Measurements from ENCODE around the gene MFAP2.

The MFAP2 gene

DNA sequence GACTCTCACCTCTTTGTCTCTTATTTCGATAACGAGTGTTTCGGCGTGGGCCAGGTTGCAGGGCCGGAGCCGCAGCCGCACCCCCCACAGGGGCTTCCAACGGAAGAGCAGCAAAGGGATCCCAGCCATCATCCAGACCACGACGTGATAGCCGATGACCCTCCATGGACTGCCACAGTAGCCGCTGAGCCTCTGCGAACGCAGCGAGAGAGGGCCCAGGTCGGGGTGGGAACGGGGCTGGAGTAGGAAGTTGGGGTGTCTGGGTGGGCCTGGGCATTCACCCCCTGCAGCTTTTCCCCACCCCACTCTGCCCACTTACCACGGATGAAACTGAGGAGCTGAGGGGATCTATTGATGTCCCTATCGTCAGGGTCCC is 24.9 kb upstream of the MFAP2 start:
- TF ChIP-seq POLR2A (IDR thresholded peaks at IDR 0.05; ENCODE audit: low read depth, low read length) (no peak), POLR2AphosphoS5 (IDR thresholded peaks at IDR 0.05; ENCODE audit: low read depth, low read length) (no peak), TAF1 (IDR thresholded peaks at IDR 0.05; ENCODE audit: borderline replicate concordance, low read depth, low read length) (no peak)
- no peak for FAIRE-seq

DNA sequence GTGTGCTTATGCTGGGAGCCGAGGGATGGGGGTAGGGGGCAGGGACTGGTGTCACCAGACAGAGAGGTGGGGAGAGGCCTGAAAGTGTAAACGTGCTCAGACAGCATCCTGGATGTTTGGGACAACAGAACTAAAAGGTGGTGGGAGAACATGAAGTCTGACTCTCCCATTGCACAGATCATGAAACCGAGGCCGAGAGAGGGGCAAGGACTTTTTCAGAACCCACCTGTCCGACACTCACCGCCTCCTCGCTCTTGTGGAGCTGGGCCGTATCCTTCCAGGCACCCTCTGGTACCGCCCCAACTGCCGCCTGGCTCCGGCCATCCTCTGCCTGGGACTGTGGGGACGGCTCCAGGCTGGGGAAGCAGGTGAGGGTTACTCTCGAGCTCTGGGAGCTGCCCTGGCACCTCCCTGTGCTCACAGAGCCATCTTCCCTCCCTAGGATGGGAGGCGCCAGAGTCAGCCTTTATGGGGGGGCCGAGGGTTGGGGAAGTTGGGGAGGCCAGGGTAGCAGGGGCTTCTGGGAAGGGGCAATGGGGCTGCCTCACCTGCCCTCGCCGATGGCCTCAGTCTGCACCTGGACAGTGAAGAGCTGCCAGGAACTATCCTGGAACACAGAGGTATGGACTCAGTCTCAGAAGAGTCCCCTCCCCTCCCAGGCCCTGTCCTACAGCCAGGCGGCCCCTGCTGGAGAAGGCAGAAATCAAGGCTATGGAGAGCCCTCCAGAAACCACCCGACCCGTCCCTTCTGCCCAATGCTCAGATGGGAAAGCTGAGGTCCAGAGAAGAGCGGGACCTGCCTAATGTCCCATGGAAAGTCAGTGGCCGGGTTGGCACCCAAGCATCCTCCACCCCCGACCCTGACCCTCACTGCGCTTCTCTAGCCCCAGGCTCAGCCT is 24.3 kb upstream of the MFAP2 start:
- DNase-seq (ENCODE audit: insufficient read length) (no peak), FAIRE-seq (no peak)
- no peak for TF ChIP-seq POLR2A (IDR thresholded peaks at IDR 0.05; ENCODE audit: low read depth, low read length)
- no peak for TF ChIP-seq POLR2AphosphoS5 (IDR thresholded peaks at IDR 0.05; ENCODE audit: low read depth, low read length)
- no peak for TF ChIP-seq TAF1 (IDR thresholded peaks at IDR 0.05; ENCODE audit: borderline replicate concordance, low read depth, low read length)

More for the DNA sequence above, 24.9 kb upstream of the MFAP2 start:
- DNase-seq (ENCODE audit: insufficient read length), result no peak

DNA sequence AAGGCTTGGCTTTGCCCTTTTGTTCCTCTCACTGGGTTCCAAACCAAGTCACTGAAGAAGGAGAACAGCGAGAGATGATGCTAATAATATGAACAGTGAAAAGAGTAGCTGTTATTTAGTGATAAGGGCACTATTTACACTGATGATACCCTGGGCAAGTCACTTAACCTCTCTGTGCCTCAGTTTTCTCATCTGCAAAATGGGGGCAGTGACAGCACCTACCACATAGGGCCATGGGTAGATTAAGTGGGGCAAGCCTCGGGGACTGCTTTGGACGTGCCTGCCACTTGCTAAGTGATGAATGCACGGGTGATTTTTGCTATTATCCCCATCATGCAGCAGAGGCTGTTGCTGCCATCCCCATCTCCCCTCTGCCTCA is 22.1 kb upstream of the MFAP2 start:
- FAIRE-seq, result no peak

DNA sequence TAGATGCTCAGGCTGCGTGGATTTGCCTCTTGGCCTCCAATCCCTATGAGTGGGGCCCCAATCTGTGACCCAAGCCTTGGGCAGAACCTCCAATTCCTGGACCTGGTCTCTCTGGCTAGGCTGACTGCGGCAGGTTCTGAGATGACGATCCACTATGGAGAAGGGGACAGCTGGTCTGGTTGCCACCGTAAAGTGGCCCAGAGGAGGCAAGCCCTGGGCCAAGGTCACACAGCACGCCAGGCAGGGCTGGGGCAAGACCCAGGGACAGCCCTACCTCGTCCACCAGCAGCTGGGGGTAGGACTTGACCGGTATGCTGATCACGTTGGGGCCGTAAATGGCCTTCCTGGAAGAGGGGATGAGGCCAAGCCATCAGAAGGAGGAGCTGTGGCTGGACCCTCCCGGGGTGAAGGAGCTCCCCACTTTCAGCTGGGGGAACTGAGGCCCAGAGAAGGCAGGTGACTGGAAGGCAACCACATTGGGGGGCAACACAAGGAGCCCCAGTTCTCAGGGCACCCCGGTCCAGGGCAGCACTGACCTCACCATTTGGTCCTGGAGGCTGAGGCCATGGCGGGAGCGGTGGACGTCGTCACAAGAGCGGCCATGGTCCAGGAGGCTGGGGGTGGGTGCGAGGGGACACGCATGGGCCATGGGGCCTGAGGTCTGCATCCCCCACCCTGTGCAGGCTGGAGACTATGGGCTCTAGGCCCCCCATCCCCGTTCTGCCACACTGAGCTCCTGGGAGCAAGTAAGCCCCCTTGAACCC is 21.5 kb upstream of the MFAP2 start:
- no peak for TF ChIP-seq POLR2AphosphoS5 (IDR thresholded peaks at IDR 0.05; ENCODE audit: low read depth, low read length)
- TF ChIP-seq TAF1 (IDR thresholded peaks at IDR 0.05; ENCODE audit: borderline replicate concordance, low read depth, low read length), result no peak
- TF ChIP-seq POLR2A (IDR thresholded peaks at IDR 0.05; ENCODE audit: low read depth, low read length), result no peak

More for the DNA sequence above, 22.1 kb upstream of the MFAP2 start:
- TF ChIP-seq TAF1 (IDR thresholded peaks at IDR 0.05; ENCODE audit: borderline replicate concordance, low read depth, low read length) (no peak), POLR2AphosphoS5 (IDR thresholded peaks at IDR 0.05; ENCODE audit: low read depth, low read length) (no peak), POLR2A (IDR thresholded peaks at IDR 0.05; ENCODE audit: low read depth, low read length) (no peak)
- no peak for DNase-seq (ENCODE audit: insufficient read length)

DNA sequence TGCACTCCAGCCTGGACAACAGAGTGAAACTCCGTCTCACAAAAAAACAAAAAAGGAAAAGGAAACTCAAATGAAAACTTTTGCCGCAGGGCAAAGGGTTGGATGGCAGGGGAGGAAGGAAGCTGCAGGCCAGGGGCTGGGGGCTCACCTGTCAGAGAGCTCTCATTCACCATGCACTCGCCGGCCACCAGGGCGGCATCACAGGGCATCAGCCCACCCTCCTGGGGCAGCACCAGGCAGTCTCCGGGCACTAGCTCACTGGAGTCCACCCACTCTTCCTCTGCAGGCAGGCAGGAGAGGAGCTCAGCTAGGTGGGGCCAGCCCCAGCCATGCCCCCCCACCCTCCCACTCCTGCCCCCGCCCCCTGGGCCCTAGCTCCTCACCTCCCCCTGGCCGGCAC is 19.4 kb upstream of the MFAP2 start:
- no peak for TF ChIP-seq POLR2AphosphoS5 (IDR thresholded peaks at IDR 0.05; ENCODE audit: low read depth, low read length)
- no peak for TF ChIP-seq POLR2A (IDR thresholded peaks at IDR 0.05; ENCODE audit: low read depth, low read length)
- no peak for TF ChIP-seq TAF1 (IDR thresholded peaks at IDR 0.05; ENCODE audit: borderline replicate concordance, low read depth, low read length)
- DNase-seq (ENCODE audit: insufficient read length) (no peak), FAIRE-seq (no peak)

More for the DNA sequence above, 21.5 kb upstream of the MFAP2 start:
- FAIRE-seq (no peak), DNase-seq (ENCODE audit: insufficient read length) (no peak)

DNA sequence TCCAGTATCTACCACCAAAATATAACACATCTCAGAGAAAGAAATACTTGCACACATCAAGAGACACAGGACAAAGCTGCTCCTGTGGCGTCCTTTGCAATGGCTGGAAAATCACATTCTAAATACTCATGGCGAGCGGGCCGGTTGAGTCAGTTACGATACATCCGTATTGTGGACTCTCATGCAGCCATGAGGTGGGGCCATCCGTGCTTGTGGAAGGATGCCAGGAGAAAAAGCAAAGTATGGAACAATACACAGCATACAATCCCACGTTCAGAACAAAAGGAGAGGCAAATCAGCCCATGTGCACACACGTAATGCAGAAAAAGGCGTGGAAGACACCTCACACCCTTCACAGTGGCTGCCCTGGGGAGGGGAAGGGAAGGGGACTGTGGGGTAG is 18.2 kb upstream of the MFAP2 start:
- DNase-seq (ENCODE audit: insufficient read length) (no peak), FAIRE-seq (no peak)

DNA sequence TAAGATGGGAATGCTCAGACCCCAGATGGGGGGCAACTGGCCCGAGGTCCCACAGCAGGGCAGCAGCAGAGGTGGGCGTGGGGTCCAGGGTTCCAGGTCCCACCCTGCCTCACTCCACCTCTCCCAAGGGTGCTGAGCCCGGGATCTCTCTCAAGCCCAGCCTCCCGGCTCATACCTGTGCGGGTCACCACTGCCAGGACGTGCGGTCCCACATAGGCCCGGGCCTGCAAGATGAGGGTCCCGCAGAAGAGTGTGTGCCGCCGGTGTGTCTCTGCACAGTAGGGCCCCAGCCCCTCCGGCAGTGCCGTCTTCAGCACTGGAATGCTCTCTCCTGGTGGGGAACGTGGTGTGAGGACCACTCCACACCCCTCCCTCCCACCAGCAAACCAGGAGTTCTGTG is 16.4 kb upstream of the MFAP2 start:
- DNase-seq (ENCODE audit: insufficient read length) (no peak), FAIRE-seq (no peak)
- TF ChIP-seq TAF1 (IDR thresholded peaks at IDR 0.05; ENCODE audit: borderline replicate concordance, low read depth, low read length) (no peak), POLR2A (IDR thresholded peaks at IDR 0.05; ENCODE audit: low read depth, low read length) (no peak), POLR2AphosphoS5 (IDR thresholded peaks at IDR 0.05; ENCODE audit: low read depth, low read length) (no peak)

More for the DNA sequence above, 18.2 kb upstream of the MFAP2 start:
- TF ChIP-seq TAF1 (IDR thresholded peaks at IDR 0.05; ENCODE audit: borderline replicate concordance, low read depth, low read length) (no peak), POLR2AphosphoS5 (IDR thresholded peaks at IDR 0.05; ENCODE audit: low read depth, low read length) (no peak), POLR2A (IDR thresholded peaks at IDR 0.05; ENCODE audit: low read depth, low read length) (no peak)

DNA sequence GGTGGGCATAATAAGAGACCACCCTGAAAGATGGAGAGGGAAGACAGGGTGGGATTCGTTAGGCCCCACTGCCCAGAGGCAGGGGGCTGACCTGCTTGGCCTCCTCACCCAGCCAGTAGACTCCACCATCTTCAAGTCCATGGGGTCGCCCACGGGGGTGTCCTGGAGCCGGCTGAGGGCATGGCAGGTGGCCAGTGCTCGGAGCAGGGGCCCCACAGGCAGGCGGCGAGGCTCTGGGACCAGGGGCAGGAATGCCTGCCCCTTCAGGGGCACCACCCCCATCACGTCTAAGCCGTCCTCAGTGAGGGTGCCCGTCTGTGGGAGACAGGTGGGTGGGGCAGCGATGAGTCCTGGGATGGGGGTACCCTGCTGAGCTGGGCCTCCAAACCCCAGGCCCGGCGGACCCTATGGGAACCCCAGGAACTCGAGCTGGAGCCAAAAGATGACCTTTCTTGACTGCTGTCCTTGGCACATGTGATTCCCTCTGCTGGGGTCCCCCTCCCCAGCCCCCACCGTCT is 13.2 kb upstream of the MFAP2 start:
- DNase-seq (ENCODE audit: insufficient read length) (no peak), FAIRE-seq (no peak)
- TF ChIP-seq TAF1 (IDR thresholded peaks at IDR 0.05; ENCODE audit: borderline replicate concordance, low read depth, low read length), result no peak
- no peak for TF ChIP-seq POLR2A (IDR thresholded peaks at IDR 0.05; ENCODE audit: low read depth, low read length)
- no peak for TF ChIP-seq POLR2AphosphoS5 (IDR thresholded peaks at IDR 0.05; ENCODE audit: low read depth, low read length)

DNA sequence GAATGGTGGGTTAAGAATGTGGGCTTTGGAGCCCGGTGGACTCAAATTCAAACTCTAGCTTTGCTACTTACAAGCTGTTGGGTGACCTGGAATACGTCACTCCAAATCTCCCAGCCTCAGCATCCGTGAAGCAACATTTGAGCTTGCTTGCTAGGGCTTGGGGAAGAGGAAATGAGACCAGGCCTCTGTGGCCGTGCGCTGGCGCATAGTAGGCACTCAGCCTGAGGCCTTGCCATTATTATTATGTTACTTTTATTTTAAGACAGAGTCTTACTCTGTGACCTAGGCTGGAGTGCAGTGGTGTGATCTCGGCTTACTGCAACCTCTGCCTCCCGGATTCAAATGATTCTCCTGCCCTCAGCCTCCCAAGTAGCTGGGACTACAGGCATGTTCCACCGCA is 12.3 kb upstream of the MFAP2 start:
- FAIRE-seq (no peak), DNase-seq (ENCODE audit: insufficient read length) (no peak)
- TF ChIP-seq POLR2AphosphoS5 (IDR thresholded peaks at IDR 0.05; ENCODE audit: low read depth, low read length) (no peak), TAF1 (IDR thresholded peaks at IDR 0.05; ENCODE audit: borderline replicate concordance, low read depth, low read length) (no peak), POLR2A (IDR thresholded peaks at IDR 0.05; ENCODE audit: low read depth, low read length) (no peak)

DNA sequence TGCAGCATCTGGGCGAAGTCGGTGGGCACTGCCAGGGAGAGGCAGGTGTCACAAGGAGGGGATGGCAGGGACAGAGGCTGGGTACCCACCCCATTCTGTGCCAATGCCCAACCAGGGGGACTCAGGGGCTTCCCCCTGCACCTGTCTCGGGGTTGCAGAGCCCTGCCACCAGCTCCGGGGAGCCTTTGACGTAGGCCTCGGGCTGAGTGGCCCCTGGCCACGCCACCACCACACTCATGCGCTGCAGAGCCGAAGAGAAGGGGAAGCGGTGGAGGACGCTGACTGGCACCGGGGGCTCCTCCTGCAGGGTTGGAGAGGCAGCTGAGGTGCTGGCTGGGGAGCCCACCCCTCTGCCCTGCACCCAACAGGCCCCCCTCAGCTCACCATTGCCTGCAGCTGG is 11.7 kb upstream of the MFAP2 start:
- FAIRE-seq (no peak), DNase-seq (ENCODE audit: insufficient read length) (no peak)
- TF ChIP-seq POLR2AphosphoS5 (IDR thresholded peaks at IDR 0.05; ENCODE audit: low read depth, low read length) (no peak), TAF1 (IDR thresholded peaks at IDR 0.05; ENCODE audit: borderline replicate concordance, low read depth, low read length) (no peak), POLR2A (IDR thresholded peaks at IDR 0.05; ENCODE audit: low read depth, low read length) (no peak)

DNA sequence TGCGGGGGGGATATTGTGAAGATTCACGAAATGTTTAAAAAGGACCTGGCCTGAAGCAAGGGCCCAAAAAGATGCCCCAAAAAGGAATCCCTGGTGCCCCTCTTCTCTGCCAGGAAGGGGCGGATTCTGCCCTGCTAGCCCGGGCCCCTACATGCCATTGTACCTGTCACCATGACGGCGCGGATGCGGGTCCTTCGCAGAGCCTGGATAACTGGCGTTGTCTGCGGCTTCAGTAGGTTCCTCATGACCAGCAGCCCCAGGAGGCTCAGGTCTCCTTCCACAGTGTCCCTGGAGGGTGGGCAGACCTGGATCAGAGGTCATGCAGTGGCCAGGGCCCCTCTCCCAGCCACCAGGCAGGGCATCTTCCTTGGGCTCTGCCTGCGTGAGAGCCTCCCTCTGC is 11.2 kb upstream of the MFAP2 start:
- DNase-seq (ENCODE audit: insufficient read length), result no peak
- TF ChIP-seq POLR2AphosphoS5 (IDR thresholded peaks at IDR 0.05; ENCODE audit: low read depth, low read length), result no peak
- no peak for TF ChIP-seq TAF1 (IDR thresholded peaks at IDR 0.05; ENCODE audit: borderline replicate concordance, low read depth, low read length)
- no peak for TF ChIP-seq POLR2A (IDR thresholded peaks at IDR 0.05; ENCODE audit: low read depth, low read length)
- FAIRE-seq, result no peak
